ENCODE results near the gene ITGA5.
A peak's percentile ranks its signal among the peaks of the same experiment; 100 is the strongest.

ITGA5 gene

DNA sequence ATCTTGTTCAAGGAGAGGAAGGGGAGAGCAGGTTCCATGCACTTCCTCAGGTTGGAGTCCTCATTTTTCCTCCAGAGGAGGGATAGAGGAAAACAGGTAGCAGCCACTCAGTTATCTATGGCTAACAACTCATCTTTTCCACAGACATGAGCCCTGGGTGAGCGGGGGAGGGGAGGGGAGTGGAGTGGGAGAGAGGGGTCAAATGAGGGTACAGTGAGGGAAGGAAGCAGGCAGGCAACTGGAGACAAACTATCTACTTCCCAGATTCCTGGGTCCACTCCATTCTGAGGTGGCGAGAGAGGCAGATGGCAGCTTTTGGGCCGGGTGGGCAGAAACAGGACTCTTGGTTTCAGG, 32.0 kb downstream of the ITGA5 start:
- no peak for DNase-seq

DNA sequence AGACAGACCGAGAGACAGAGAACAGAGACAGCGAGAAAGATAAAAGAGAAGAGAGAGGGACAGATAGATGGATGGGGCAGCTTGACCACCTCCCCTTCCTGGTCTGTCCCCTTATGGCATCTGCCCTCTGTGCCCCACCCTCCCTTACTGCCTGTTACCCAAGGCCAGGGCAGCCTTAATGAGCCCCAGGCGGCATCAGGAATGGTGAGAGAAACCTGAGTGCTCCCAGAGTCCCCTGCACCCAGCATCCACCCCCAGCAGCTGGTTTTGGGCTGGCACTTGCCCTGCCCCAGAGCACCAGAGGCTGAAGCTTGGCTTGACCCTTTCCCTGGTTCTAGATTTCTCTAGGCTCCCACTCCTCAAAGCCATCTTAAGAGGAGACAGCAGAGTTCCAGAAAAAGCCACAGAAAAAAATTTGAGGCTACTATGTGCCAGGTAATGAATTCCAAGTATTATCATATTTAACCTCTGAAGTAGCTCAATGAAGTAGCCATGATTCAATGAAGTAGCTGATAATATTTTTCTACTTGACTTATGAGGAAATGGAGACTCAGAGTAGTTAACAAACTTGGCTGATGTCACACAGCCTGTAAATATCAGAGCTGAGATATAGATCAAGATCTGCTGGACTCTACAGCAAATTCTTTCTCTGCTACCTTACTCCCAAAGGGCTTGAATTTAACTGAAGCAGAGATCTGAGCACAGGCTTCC, 32.5 kb downstream of the ITGA5 start:
- peak; percentile 58 for DNase-seq

DNA sequence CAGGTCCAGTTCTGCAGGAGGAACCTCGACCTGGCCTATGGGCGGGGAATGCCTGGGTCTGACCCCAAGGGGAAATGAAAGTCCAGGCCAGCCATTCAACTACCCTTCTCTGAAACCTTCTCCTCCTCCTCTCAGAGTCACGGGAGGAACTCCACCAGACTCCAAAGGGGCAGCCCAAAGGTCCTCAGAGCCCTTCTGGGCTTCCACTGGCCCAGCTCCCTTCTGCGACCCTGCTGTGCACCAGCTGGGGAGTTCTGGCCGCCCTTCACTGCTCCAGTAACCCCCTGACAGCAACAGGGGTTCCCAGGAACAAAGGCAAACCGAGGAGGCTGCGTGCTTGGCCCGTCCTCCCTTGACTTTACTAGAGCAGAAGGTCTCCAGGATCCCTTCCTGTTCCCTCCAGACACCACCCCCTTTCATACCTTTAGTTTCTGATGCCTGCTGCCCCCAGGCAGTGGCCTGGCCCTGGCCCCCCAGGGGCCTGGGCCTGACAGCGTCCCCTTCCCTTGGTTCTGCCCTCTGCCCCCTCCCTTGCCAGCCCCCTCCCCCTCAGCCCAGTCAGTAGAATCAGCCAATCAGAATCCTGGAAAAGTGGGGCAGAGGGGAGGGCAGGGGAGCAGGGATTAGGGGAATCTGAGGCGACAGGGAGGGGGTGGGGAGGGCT, 33.7 kb downstream of the ITGA5 start:
- DNase-seq = peak; percentile 87

DNA sequence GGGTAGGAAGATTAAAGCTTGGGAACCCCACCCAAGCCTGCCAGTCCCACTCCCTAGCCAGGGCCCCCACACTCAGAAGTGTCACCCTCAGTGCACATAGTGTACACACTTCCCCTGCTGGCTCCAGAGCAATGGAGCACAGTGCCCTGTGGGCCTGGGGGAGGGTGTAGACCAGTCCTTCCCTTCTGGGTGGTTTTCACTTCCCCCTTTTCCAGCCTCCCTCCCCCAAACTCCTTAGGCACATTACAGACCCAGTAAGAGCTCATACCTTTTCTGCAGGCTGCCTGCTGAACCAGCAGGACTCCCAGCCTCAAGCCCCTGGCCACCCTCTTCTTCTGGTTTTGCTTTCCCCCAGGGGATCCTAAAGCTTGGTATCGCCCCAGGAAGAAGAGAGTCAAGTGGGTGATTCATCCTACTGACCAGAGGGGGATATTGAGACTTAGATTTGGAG, 34.5 kb downstream of the ITGA5 start, which contains the start of gene ZNF385A:
TSS of gene ZNF385A (minus strand) at position 143 of the 451 bp plus-strand sequence. CDS start 219 bp downstream, outside the sequence.
- peak; percentile 94 for DNase-seq

GRCh38 chr12:54383041-54383609, 35.9 kb downstream of the ITGA5 start:
- peak; percentile 99 for DNase-seq

DNA sequence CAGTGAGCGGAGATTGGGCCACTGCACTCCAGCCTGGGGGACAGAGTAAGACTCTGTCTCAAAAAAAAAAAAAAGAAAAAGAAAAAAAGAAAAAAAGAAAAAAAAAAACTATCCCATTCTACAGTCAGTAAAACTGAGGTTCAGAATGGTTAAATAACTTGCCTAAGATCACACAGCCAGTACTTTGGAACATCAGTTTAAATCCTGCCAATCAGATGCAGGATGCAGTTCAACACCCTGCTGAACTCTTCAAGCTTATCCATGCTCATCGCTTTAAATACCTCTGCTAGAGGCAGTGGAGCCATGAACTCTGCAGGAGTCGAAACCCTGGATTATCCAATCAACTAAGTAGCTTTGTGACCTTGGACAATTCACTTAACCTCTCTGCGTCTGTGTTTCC, 37.9 kb downstream of the ITGA5 start:
- DNase-seq = no peak

GRCh38 chr12:54379398-54380201, 39.5 kb downstream of the ITGA5 start:
- peak; percentile 83 for DNase-seq

- DNase-seq = no peak
Observed at GRCh38 chr12:54378796-54379397, 40.2 kb downstream of the ITGA5 start.

GRCh38 chr12:54377797-54378515, 41.1 kb downstream of the ITGA5 start:
- DNase-seq = no peak

DNA sequence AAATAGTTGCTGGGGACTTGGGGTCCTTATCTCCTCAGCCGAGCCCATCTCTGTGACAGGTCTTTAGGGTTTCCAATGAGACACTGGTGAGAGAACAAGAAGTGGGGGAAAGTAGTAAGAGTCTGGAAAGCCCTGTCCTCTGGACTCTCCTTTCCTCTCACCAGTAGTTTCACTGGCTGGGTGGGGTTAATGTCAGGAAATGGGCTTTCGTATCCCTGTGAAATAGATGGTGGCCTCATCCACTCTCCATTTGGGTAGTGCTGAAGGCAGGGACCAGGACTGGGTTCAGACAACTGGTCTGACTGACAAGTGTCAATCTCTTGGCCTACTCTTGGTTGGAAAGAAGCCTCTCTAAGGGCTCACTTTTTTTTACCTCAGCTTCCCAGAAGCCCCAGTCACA, 42.1 kb downstream of the ITGA5 start:
- no peak for DNase-seq

- no peak for DNase-seq
Observed at GRCh38 chr12:54376596-54376995, 42.5 kb downstream of the ITGA5 start.

- DNase-seq = no peak
Observed at GRCh38 chr12:54375259-54375579, 43.8 kb downstream of the ITGA5 start.

DNA sequence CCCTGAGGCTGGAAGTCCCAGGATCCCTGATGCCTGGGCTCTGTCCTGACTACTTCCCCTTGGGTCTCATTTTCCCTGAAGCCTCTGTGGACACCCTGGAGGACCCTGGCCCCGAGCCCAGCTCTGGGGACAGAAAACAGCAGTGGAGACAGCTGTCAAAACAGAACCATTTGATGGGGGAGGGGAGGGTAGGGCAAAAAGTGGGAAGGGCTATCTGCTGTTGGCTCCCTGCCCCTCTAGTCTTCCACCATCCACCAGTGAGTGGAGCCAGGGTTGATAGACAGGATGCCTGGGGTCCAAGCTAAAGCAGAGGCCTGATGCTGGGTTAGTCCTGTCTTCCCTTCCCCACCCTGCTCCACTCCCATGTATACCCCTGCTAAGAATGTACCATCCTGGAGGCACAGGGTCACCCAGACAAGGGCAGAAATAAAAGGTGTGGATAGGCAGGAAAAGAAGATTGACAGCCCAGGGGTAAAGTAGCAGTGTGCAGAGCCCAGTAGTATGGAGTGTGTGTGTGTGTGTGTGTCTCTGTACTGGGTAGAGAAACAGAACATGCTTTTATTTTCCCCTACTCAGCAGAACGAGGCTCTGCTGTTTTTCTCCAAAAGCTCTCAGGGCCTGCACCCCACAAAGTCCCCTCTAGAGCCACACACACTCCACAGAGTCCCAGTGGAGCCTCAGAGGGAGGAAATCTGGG, 44.4 kb downstream of the ITGA5 start:
- DNase-seq = no peak

- DNase-seq = no peak
Observed at GRCh38 chr12:54373649-54374561, 45.2 kb downstream of the ITGA5 start.

- no peak for DNase-seq
Observed at GRCh38 chr12:54372113-54372806, 46.8 kb downstream of the ITGA5 start.

DNA sequence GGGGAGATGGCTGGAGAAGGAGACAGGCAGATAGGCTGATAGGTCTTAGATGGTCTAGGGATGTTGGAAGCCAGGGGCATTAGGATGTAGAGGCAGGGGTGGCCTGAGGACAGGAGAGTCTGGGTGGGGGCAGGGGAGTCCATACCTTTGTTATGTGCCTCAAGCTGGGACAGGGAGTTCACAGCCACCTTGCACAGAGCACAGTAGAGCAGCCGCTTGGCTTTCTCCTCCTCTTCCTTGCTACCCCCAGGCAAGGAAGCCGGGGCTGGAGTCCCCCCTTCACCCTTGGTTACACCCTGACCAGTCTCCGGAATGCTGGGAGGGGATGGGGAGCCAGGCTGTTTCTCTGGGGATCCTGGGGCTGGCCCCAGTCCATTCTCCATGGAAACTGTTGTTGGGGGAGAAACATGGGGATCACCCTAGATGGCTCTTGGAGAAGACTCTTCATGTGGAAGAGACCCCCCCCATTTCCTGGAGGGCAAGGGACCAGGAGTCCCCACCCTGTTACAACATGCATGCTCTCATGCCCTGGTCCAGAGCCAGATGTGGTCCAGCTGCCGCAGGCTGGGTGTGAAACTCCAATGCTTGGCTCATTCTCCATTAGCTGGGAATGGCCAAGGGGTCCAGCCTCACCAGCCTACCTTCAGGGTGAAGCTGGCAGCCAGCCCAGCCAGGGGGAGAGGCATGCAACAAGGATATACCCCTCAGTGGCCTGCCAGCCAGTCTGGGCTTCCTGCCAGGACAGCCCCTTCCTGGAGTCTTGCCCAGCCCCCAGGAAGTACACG, 47.5 kb downstream of the ITGA5 start:
- no peak for DNase-seq

DNA sequence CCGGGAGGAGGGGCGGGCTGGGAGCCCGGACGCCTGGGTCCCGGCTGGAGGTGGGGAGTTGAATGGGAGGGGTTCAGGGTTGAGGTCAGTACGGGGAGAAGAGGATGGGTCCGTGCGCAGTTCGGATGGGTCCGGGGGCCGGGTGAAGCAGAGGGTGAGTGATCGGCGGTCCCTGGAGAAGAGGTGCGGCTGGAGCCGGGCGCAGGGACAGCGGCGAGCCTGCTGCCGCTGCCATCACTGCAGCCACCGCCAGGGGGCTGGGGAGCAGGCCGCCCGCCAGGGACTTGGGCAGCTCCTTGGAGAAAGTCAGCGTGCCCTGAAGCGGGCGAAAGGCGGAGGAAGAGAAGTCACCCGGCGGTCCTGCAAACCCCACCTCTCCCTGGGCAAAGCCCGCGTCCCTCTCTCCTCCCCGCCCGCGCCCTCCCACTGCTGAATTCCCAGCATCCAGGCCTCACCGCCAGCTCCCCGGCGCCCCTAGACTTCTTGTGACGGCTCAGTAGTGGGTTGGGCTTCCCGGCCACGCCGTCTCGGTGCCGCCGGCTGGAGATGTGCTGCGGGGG, 48.8 kb downstream of the ITGA5 start:
- DNase-seq = peak; percentile 55

GRCh38 chr12:54369597-54370131, 49.4 kb downstream of the ITGA5 start:
- DNase-seq = no peak

Measured in inflammatory macrophage treated with lipopolysaccharide for 4 hours (primary cell).